Activated B cell treated with CpG ODN at 0.5 μM for 24 hours (primary cell): ENCODE results near the gene ADARB2. TPM values are rescaled to one million over a fixed set of nuclear protein-coding genes. Genes with fewer than 3 reads are reported as not detected.

Source experiments
- ATAC-seq: fragments of 200-7000 bp; cut with Tn5 transposase; one replicate; pipeline ENCODE4 v1.10.0; 2021; ENCODE audit warnings: low read depth, mild to moderate bottlenecking, moderate library complexity
- CTCF ChIA-PET: fragments of 350-600 bp; sonication (Branson Sonifier 250); formaldehyde crosslinking; loops from one replicate; lab custom pipeline; 2021; ENCODE audit warnings: antibody characterized with exemption; lab: Charles Lee
- POLR2A ChIA-PET: fragments of 350-600 bp; sonication (Branson Sonifier 250); formaldehyde crosslinking; loops from one replicate; lab custom pipeline; 2021; ENCODE audit warnings: antibody characterized with exemption; lab: Charles Lee
- DNase-seq: peaks from one replicate; pipeline ENCODE4 v3.0.0; 2022
- H3K27ac Mint-ChIP-seq: one replicate; pipeline ENCODE4 v1.8.0; 2020; ENCODE audit warnings: mixed read lengths
- H3K27me3 Mint-ChIP-seq: one replicate; pipeline ENCODE4 v1.8.0; 2021; ENCODE audit warnings: mixed read lengths
- H3K36me3 Mint-ChIP-seq: one replicate; pipeline ENCODE4 v1.8.0; 2021; ENCODE audit warnings: low read depth, mixed read lengths
- H3K4me1 Mint-ChIP-seq: one replicate; pipeline ENCODE4 v1.8.0; 2021; ENCODE audit warnings: mixed read lengths
- H3K4me3 Mint-ChIP-seq: one replicate; pipeline ENCODE4 v1.8.0; 2020; ENCODE audit warnings: mild to moderate bottlenecking, mixed read lengths
- H3K9me3 Mint-ChIP-seq: one replicate; pipeline ENCODE4 v1.8.0; 2020; ENCODE audit warnings: mixed read lengths
- intact Hi-C: fragments of 100-400 bp; cut with micrococcal nuclease; formaldehyde crosslinking; loops from one replicate; pipeline ENCODE4 v1.15.1; 2024
- total RNA-seq: library from RNA; stranded (reverse); gene quantifications from 2 replicates; pipeline ENCODE4 v1.2.3, GENCODE V29; 2022
- TF ChIP-seq, protein P1 (sequence below): fragments of 200-600 bp; IDR thresholded peaks from one replicate; pipeline ENCODE4 v1.8.0; 2022; ENCODE audit warnings: antibody characterized with exemption, mild to moderate bottlenecking

Gene ADARB2
- total RNA-seq, 1 donor from 2014 or later = 0.11 TPM

- TF ChIP-seq, protein P1, sequence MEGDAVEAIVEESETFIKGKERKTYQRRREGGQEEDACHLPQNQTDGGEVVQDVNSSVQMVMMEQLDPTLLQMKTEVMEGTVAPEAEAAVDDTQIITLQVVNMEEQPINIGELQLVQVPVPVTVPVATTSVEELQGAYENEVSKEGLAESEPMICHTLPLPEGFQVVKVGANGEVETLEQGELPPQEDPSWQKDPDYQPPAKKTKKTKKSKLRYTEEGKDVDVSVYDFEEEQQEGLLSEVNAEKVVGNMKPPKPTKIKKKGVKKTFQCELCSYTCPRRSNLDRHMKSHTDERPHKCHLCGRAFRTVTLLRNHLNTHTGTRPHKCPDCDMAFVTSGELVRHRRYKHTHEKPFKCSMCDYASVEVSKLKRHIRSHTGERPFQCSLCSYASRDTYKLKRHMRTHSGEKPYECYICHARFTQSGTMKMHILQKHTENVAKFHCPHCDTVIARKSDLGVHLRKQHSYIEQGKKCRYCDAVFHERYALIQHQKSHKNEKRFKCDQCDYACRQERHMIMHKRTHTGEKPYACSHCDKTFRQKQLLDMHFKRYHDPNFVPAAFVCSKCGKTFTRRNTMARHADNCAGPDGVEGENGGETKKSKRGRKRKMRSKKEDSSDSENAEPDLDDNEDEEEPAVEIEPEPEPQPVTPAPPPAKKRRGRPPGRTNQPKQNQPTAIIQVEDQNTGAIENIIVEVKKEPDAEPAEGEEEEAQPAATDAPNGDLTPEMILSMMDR = no peak
- no peak for DNase-seq
- intact Hi-C loops = no loop called here
- Mint-ChIP-seq H3K36me3 (no peaks in the 10 kb centered on the region), H3K9me3 (no peaks in the 10 kb centered on the region), H3K27ac (no peak overlapping the region), H3K4me3 (no peak overlapping the region), H3K27me3 (no peaks in the 10 kb centered on the region), H3K4me1 (no peaks in the 10 kb centered on the region)
- POLR2A ChIA-PET = no interaction called here
- no peak for ATAC-seq
- CTCF ChIA-PET = no interaction called here
These were observed 521.3 kb downstream of the ADARB2 start for GRCh38 chr10:1215862-1216573.

- TF ChIP-seq, protein P1 = no peak
- intact Hi-C loops = no loop called here
- H3K4me1 Mint-ChIP-seq = no peaks in the 10 kb centered on the region
- H3K9me3 Mint-ChIP-seq = no peaks in the 10 kb centered on the region
- H3K36me3 Mint-ChIP-seq = no peaks in the 10 kb centered on the region
- no peaks in the 10 kb centered on the region for H3K27me3 Mint-ChIP-seq
- ATAC-seq (no peak), DNase-seq (no peak)
- ChIA-PET CTCF (no interaction called here), POLR2A (no interaction called here)
- no peak overlapping the region for H3K4me3 Mint-ChIP-seq
- H3K27ac Mint-ChIP-seq = no peak overlapping the region
These were observed 522.3 kb downstream of the ADARB2 start for GRCh38 chr10:1214882-1215540.

DNA sequence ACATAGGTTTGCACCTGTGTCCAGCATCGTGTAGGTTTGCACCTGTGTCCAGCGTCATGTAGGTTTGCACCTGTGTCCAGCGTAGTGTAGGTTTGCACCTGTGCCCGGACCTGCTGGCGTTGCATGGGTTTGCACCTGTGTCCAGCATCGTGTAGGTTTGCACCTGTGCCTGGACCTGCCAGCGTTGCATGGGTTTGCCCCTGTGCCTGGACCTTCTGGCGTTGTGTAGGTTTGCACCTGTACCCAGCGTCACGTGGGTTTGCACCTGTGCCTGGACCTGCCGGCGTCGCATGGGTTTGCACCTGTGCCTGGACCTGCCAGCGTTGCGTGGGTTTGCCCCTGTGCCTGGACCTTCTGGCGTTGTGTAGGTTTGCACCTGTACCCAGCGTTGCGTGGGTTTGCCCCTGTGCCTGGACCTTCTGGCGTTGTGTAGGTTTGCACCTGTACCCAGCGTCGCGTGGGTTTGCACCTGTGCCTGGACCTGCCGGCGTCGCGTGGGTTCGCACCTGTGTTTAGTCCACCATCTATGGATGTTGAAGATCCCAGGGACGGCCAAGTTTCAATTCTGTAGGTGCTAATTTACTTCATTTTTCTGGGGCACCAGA, 523.2 kb downstream of the ADARB2 start:
- TF ChIP-seq, protein P1 = no peak
- Mint-ChIP-seq H3K27ac (no peak overlapping the region), H3K36me3 (no peaks in the 10 kb centered on the region), H3K27me3 (no peaks in the 10 kb centered on the region), H3K4me3 (no peak overlapping the region), H3K4me1 (no peaks in the 10 kb centered on the region), H3K9me3 (no peaks in the 10 kb centered on the region)
- POLR2A ChIA-PET = no interaction called here
- CTCF ChIA-PET = no interaction called here
- no peak for ATAC-seq
- intact Hi-C loops = no loop called here
- no peak for DNase-seq

GRCh38 chr10:1213252-1214070, 523.9 kb downstream of the ADARB2 start:
- peak; percentile 8 for DNase-seq
- Mint-ChIP-seq H3K4me1 (no peaks in the 10 kb centered on the region), H3K9me3 (no peaks in the 10 kb centered on the region), H3K27ac (no peak overlapping the region), H3K27me3 (no peaks in the 10 kb centered on the region), H3K36me3 (no peaks in the 10 kb centered on the region), H3K4me3 (no peak overlapping the region)
- no peak for ATAC-seq
- ChIA-PET POLR2A (no interaction called here), CTCF (no interaction called here)
- TF ChIP-seq, protein P1 = no peak
- intact Hi-C loops = no loop called here
